ENCODE results near the gene CCNG2.

The CCNG2 gene

DNA sequence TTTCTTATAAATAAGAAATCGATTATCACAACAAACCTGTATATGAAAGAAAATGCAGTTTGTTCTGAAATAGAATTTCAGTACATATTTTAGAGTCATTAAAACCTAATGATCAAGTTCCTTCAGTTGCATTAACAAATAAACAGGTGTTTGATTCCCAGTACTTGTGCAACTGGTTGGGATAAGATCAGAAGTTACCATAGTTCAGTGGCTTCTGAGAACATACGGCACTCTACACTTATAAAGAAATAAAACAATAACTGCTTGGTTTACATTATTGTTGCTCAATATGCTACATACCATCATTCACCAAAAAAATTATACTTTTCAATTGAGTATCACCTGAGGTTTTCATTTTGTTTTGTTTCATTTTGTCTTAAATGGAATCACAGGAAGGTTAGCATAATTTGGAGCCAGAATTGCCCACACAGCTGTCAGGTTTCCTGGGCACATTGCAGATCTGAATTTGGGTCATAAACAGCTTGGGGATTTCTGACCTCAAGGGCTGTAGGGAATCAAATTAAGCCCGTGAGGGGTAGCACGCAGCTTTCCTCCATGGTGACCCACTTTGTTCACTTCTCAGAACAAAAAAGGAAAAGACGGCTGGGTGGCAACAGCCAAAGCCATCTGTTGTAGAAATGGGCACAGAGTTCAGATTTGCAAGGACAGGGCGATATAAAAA is 14.9 kb upstream of the CCNG2 start (continued):
- TF ChIP-seq, protein P1, sequence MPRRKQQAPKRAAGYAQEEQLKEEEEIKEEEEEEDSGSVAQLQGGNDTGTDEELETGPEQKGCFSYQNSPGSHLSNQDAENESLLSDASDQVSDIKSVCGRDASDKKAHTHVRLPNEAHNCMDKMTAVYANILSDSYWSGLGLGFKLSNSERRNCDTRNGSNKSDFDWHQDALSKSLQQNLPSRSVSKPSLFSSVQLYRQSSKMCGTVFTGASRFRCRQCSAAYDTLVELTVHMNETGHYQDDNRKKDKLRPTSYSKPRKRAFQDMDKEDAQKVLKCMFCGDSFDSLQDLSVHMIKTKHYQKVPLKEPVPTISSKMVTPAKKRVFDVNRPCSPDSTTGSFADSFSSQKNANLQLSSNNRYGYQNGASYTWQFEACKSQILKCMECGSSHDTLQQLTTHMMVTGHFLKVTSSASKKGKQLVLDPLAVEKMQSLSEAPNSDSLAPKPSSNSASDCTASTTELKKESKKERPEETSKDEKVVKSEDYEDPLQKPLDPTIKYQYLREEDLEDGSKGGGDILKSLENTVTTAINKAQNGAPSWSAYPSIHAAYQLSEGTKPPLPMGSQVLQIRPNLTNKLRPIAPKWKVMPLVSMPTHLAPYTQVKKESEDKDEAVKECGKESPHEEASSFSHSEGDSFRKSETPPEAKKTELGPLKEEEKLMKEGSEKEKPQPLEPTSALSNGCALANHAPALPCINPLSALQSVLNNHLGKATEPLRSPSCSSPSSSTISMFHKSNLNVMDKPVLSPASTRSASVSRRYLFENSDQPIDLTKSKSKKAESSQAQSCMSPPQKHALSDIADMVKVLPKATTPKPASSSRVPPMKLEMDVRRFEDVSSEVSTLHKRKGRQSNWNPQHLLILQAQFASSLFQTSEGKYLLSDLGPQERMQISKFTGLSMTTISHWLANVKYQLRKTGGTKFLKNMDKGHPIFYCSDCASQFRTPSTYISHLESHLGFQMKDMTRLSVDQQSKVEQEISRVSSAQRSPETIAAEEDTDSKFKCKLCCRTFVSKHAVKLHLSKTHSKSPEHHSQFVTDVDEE (CRISPR knock-in tag; IDR thresholded peaks at IDR 0.05), result no peak
- TF ChIP-seq GLIS3 (CRISPR knock-in tag; IDR thresholded peaks at IDR 0.05), result no peak
- TF ChIP-seq ZFP3 (CRISPR knock-in tag; IDR thresholded peaks at IDR 0.05), result no peak
- TF ChIP-seq ZC3H10 (CRISPR knock-in tag; IDR thresholded peaks at IDR 0.05), result no peak
- TF ChIP-seq ZNF70 (CRISPR knock-in tag; IDR thresholded peaks at IDR 0.05), result no peak
- no peak for TF ChIP-seq BACH2 (CRISPR knock-in tag; IDR thresholded peaks at IDR 0.05; ENCODE audit: borderline replicate concordance)
- TF ChIP-seq TOX (CRISPR knock-in tag; IDR thresholded peaks at IDR 0.05; ENCODE audit: borderline replicate concordance), result no peak
- no peak for TF ChIP-seq OSR1 (CRISPR knock-in tag; IDR thresholded peaks at IDR 0.05)
- TF ChIP-seq, protein P2, sequence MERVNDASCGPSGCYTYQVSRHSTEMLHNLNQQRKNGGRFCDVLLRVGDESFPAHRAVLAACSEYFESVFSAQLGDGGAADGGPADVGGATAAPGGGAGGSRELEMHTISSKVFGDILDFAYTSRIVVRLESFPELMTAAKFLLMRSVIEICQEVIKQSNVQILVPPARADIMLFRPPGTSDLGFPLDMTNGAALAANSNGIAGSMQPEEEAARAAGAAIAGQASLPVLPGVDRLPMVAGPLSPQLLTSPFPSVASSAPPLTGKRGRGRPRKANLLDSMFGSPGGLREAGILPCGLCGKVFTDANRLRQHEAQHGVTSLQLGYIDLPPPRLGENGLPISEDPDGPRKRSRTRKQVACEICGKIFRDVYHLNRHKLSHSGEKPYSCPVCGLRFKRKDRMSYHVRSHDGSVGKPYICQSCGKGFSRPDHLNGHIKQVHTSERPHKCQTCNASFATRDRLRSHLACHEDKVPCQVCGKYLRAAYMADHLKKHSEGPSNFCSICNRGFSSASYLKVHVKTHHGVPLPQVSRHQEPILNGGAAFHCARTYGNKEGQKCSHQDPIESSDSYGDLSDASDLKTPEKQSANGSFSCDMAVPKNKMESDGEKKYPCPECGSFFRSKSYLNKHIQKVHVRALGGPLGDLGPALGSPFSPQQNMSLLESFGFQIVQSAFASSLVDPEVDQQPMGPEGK (CRISPR knock-in tag; IDR thresholded peaks at IDR 0.05; ENCODE audit: borderline replicate concordance), result no peak
- TF ChIP-seq PPARA (CRISPR knock-in tag; IDR thresholded peaks at IDR 0.05; ENCODE audit: borderline replicate concordance), result no peak
- TF ChIP-seq ESRRG (CRISPR knock-in tag; IDR thresholded peaks at IDR 0.05), result no peak

DNA sequence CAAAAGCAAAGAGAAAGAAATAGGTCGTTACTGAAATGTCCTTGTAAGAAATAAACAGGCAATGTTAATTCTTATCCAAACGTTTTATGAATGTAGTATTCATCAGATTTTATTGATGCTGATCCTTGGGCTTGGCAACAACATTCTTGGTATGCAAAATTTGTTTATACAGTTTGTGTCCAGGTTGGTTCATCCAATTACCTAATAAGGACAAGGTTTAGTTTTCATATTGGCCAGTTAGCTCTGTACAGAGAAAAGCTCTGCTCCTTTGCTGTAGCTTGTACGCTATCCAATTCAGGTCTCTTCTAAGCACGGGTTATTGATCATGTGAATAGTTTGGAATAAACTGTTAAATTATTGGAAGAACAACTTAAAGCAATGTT is 14.4 kb upstream of the CCNG2 start:
- no peak for TF ChIP-seq SNAI2 (CRISPR knock-in tag; IDR thresholded peaks at IDR 0.05)
- no peak for TF ChIP-seq ESRRG (CRISPR knock-in tag; IDR thresholded peaks at IDR 0.05)
- TF ChIP-seq OSR1 (CRISPR knock-in tag; IDR thresholded peaks at IDR 0.05), result no peak
- no peak for TF ChIP-seq TCF4 (CRISPR knock-in tag; IDR thresholded peaks at IDR 0.05; ENCODE audit: borderline replicate concordance)
- no peak for TF ChIP-seq ZFP30 (CRISPR knock-in tag; IDR thresholded peaks at IDR 0.05)
- TF ChIP-seq CSDC2 (CRISPR knock-in tag; IDR thresholded peaks at IDR 0.05), result no peak
- no peak for TF ChIP-seq BACH2 (CRISPR knock-in tag; IDR thresholded peaks at IDR 0.05; ENCODE audit: borderline replicate concordance)
- TF ChIP-seq ZNF565 (CRISPR knock-in tag; conservative IDR thresholded peaks at IDR 0.05; ENCODE audit: low read depth), result no peak
- TF ChIP-seq TOX (CRISPR knock-in tag; IDR thresholded peaks at IDR 0.05; ENCODE audit: borderline replicate concordance), result no peak
- no peak for TF ChIP-seq ZFP3 (CRISPR knock-in tag; IDR thresholded peaks at IDR 0.05)
- TF ChIP-seq, protein P3, sequence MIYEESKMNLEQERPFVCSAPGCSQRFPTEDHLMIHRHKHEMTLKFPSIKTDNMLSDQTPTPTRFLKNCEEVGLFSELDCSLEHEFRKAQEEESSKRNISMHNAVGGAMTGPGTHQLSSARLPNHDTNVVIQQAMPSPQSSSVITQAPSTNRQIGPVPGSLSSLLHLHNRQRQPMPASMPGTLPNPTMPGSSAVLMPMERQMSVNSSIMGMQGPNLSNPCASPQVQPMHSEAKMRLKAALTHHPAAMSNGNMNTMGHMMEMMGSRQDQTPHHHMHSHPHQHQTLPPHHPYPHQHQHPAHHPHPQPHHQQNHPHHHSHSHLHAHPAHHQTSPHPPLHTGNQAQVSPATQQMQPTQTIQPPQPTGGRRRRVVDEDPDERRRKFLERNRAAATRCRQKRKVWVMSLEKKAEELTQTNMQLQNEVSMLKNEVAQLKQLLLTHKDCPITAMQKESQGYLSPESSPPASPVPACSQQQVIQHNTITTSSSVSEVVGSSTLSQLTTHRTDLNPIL (CRISPR knock-in tag; IDR thresholded peaks at IDR 0.05; ENCODE audit: low read depth), result no peak
- TF ChIP-seq, protein P2 (CRISPR knock-in tag; IDR thresholded peaks at IDR 0.05; ENCODE audit: borderline replicate concordance), result no peak
- no peak for TF ChIP-seq RARB (CRISPR knock-in tag; IDR thresholded peaks at IDR 0.05)
- TF ChIP-seq ISL1 (CRISPR knock-in tag; IDR thresholded peaks at IDR 0.05), result no peak
- TF ChIP-seq ZNF70 (CRISPR knock-in tag; IDR thresholded peaks at IDR 0.05), result no peak
- TF ChIP-seq ZNF8 (CRISPR knock-in tag; IDR thresholded peaks at IDR 0.05), result no peak
- no peak for TF ChIP-seq PPARA (CRISPR knock-in tag; IDR thresholded peaks at IDR 0.05; ENCODE audit: borderline replicate concordance)
- TF ChIP-seq, protein P1 (CRISPR knock-in tag; IDR thresholded peaks at IDR 0.05), result no peak
- no peak for ATAC-seq
